Type B pancreatic cell (in vitro differentiated cells): Measurements from ENCODE around the gene NANOS3. TPM values are rescaled to one million over a fixed set of nuclear protein-coding genes. Genes with fewer than 3 reads are reported as not detected.

Experiments used
- DNase-seq: peaks from one replicate; pipeline ENCODE4 v3.0.0; 2021; ENCODE audit warnings: mixed read lengths; ENCODE audit not compliant: unreplicated experiment; ENCODE audit errors: extremely low spot score
- H3K27ac Mint-ChIP-seq: 2 replicates; pipeline ENCODE4 v1.8.0; 2021; ENCODE audit warnings: mild to moderate bottlenecking, mixed read lengths
- H3K27me3 Mint-ChIP-seq: 2 replicates; pipeline ENCODE4 v1.8.0; 2021; ENCODE audit warnings: mixed read lengths
- H3K36me3 Mint-ChIP-seq: 2 replicates; pipeline ENCODE4 v1.8.0; 2021; ENCODE audit warnings: mixed read lengths
- H3K4me1 Mint-ChIP-seq: one replicate; pipeline ENCODE4 v1.8.0; 2021; ENCODE audit warnings: mixed read lengths; ENCODE audit not compliant: unreplicated experiment
- H3K4me3 Mint-ChIP-seq: 2 replicates; pipeline ENCODE4 v1.8.0; 2021; ENCODE audit warnings: mild to moderate bottlenecking, mixed read lengths
- H3K9me3 Mint-ChIP-seq: 2 replicates; pipeline ENCODE4 v1.8.0; 2021; ENCODE audit warnings: mixed read lengths
- total RNA-seq: library from RNA; stranded (reverse); gene quantifications from 2 replicates; pipeline ENCODE4 v1.2.1, GENCODE V29; 2021; ENCODE audit warnings: low replicate concordance
- TF ChIP-seq, protein P1 (sequence below): fragments of 200-600 bp; sonication (generic); conservative IDR thresholded peaks from 2 replicates; pipeline ENCODE4 v1.5.0; 2021; ENCODE audit warnings: antibody characterized with exemption, mild to moderate bottlenecking

The NANOS3 gene
- total RNA-seq, 1 donor from 2014 or later = 2.8 TPM

DNA sequence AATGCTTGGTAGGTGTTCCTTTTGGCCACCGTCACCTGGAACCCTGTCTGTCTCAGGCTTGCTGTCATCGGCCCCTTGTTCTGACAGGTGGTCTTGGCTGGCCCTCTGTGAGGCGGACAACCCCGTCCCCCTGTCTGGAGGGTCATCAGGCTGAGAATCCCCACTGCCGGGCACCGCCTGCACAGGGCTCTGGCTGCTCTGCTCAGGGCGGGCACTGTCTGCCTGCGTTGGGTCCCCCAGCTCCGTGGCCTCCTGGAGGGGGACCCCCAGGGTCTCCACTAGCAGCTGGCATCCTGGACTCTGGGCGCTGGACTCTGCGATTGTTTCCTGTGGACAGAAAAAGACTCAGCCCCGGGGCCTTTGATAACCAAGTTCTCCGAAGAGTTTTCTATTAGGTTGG is 13.2 kb downstream of the NANOS3 start:
- Mint-ChIP-seq H3K4me3 (no peak overlapping the region), H3K4me1 (no peaks in the 10 kb centered on the region), H3K36me3 (no peaks in the 10 kb centered on the region), H3K27ac (no peak overlapping the region), H3K27me3 (no peaks in the 10 kb centered on the region), H3K9me3 (no peaks in the 10 kb centered on the region)
- TF ChIP-seq, protein P1, sequence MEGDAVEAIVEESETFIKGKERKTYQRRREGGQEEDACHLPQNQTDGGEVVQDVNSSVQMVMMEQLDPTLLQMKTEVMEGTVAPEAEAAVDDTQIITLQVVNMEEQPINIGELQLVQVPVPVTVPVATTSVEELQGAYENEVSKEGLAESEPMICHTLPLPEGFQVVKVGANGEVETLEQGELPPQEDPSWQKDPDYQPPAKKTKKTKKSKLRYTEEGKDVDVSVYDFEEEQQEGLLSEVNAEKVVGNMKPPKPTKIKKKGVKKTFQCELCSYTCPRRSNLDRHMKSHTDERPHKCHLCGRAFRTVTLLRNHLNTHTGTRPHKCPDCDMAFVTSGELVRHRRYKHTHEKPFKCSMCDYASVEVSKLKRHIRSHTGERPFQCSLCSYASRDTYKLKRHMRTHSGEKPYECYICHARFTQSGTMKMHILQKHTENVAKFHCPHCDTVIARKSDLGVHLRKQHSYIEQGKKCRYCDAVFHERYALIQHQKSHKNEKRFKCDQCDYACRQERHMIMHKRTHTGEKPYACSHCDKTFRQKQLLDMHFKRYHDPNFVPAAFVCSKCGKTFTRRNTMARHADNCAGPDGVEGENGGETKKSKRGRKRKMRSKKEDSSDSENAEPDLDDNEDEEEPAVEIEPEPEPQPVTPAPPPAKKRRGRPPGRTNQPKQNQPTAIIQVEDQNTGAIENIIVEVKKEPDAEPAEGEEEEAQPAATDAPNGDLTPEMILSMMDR = no peak
- DNase-seq = no peak

- Mint-ChIP-seq H3K27ac (no peak overlapping the region), H3K27me3 (no peaks in the 10 kb centered on the region), H3K9me3 (no peaks in the 10 kb centered on the region), H3K36me3 (no peaks in the 10 kb centered on the region), H3K4me3 (no peak overlapping the region), H3K4me1 (no peaks in the 10 kb centered on the region)
- TF ChIP-seq, protein P1 = no peak
- DNase-seq = no peak
Measured at GRCh38 chr19:13892870-13893269, 15.9 kb downstream of the NANOS3 start.

DNA sequence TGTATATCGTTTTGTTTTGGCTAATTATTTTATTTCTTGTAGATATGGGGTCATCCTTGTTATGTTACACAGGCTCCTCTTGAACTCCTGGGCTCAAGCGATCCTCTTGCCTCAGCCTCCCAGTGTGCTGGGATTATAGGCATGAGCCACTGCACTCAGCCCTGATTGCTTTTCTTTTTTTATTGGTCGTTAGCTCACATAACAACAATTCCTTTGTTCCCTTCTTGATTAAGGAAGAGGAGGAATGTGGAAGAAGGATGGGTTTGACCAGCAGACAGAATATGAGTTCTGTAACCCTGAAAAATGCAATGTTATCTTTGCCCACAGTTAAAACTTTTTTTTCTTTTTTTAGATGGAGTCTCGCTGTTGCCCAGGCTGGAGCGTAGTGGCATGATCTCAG is 17.6 kb downstream of the NANOS3 start:
- no peaks in the 10 kb centered on the region for H3K36me3 Mint-ChIP-seq
- no peak overlapping the region for H3K27ac Mint-ChIP-seq
- TF ChIP-seq, protein P1 = no peak
- no peaks in the 10 kb centered on the region for H3K4me1 Mint-ChIP-seq
- no peaks in the 10 kb centered on the region for H3K27me3 Mint-ChIP-seq
- H3K9me3 Mint-ChIP-seq = no peaks in the 10 kb centered on the region
- DNase-seq = no peak
- H3K4me3 Mint-ChIP-seq = no peak overlapping the region

DNA sequence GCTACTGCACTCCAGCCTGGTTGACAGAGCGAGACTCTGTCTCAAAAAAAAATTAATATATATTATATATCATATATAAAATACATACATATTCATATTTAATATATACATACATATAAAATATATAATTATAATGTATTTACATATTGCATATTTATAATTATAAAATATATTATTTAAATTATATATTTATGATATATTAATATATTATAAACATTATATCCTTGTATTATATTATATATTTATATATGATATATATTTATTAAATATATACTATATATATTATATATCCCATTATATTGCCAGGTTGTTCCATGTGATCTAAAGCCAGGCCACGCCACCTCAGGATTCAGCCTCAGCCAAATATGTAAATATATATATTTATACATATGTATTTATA is 19.3 kb downstream of the NANOS3 start:
- Mint-ChIP-seq H3K9me3 (no peaks in the 10 kb centered on the region), H3K4me3 (no peak overlapping the region), H3K4me1 (no peaks in the 10 kb centered on the region), H3K27me3 (no peaks in the 10 kb centered on the region), H3K27ac (no peak overlapping the region), H3K36me3 (no peaks in the 10 kb centered on the region)
- no peak for DNase-seq
- TF ChIP-seq, protein P1 = no peak

DNA sequence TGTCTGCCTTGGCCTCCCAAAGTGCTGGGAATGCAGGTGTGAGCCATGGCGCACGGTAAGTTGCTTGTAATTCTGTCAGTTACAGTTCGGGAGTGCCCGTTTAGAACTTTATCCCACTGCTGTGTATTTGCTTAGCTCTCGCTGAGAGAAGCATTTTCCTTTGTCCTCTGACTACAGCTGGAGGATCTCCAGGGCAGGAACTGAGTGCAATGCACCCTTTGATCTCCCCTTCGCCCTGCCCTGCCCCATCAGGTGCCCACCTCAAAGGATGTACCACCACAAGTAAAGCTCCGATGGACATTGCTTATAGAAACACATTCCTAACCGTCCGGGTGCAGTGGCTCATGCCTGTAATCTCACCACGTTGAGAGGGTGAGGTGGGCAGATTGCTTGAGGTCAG is 22.5 kb downstream of the NANOS3 start:
- H3K27ac Mint-ChIP-seq = peak overlapping the region; percentile 16
- no peak overlapping the region for H3K4me3 Mint-ChIP-seq
- TF ChIP-seq, protein P1 = no peak
- H3K27me3 Mint-ChIP-seq = no peaks in the 10 kb centered on the region
- no peaks in the 10 kb centered on the region for H3K4me1 Mint-ChIP-seq
- no peaks in the 10 kb centered on the region for H3K36me3 Mint-ChIP-seq
- no peaks in the 10 kb centered on the region for H3K9me3 Mint-ChIP-seq
- no peak for DNase-seq
